HG03025 (cell line): ENCODE results near the gene CAMTA2.

Source experiments
- ATAC-seq: cut with Tn5 transposase; IDR thresholded peaks from one replicate; pipeline ENCODE4 v1.9.1; 2021; ENCODE audit warnings: mild to moderate bottlenecking, moderate library complexity; ENCODE audit not compliant: unreplicated experiment, low FRiP score

The CAMTA2 gene

DNA sequence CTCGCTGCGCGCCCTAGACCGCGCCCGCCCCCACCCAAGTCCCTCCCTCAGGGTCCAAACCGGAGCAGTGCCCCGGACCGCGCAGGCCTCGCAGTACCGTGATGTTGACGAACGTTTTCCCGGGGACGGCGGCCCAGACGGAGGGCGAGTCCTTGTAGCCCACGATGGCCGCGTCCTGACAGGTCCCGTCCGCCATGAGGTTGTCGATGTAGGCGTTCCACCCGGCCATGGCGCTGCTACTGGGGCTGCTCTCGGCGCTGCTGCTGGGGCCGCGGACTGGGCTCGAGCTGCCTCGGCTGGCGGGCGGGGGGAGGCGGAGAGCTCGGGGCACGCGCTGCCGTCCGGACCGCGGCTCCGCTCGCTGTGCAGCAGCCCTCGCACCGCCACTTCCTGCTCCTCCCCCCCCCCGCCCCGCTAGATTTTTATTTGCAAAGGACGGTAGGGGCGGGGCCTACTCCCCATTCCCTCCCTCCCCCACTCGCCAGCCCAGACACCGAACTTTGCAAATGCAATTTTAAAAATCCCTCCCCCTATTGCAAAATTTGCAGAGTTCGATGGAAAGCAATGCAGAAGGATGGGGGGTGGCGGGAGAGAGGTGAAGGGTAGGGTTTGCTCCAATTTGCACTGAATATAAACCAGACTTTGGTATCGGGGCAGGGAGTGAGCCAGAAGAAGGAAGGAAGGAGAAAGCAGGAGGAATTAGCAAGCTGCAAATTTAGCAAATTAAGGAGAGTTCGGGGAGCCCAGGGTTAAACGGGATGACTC lies 39.1 kb downstream of the CAMTA2 start, which contains the start of gene PFN1:
PFN1 (minus strand) TSS at position 365 of the 765 bp plus-strand sequence; CDS start at position 229, 136 bp downstream.
- peak; percentile 22 for ATAC-seq

DNA sequence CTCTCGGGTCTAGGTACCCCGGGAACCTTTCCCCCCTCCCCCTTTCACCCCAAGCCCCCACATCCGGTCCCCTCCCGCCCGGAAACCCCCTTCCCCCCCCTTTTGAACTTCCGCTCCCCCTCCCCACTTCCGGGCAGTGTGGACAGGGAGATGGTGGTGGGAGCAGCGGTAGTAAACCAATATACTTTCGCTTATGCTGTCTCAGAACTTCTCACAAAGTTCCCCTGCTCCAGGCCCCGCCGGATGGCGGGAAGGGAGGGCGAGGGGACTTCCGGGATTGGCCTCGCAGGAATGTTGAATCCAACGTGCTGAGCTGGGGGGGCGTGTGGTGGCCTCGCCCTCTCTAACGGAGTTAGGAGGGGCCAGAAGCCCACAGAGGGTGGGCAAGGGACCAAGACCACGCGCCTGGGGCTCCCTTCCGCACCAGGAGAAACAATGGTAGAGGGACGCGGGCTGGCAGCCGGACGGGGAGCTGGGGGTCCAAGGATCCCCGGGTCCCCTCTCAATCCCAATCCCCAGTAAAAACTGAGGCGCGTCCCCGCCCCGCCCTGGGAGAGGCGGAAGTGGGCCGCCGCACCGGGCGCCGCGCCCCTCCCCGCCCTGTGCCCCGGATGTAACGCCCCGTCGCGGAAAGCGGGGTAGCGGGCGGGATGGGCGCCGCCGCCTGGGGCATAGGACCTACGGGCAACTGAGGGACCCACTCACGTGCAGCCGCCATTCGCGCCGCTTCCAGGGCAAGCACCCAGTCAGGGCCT lies 39.9 kb downstream of the CAMTA2 start:
- ATAC-seq: peak; percentile 19

DNA sequence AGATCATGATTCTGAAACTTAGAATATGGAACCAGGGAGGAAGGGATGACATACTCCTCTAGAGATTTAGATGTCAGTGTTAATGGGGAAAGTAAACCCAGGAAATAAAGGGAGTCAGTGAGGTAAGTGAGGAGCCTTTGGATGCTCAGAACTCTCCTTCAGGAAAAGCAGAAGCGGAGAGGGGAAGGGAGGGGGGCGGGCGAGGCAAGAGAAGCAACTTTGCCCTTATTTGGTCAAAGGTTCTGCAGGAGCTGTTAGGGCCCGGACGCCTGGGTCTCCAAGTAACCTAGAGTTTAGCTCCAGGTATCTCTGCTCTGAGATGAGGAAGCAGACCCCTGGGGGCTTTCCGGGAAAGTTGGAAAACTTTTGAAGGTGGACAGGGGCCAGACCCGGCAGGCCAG lies 40.5 kb downstream of the CAMTA2 start:
- no peak for ATAC-seq

DNA sequence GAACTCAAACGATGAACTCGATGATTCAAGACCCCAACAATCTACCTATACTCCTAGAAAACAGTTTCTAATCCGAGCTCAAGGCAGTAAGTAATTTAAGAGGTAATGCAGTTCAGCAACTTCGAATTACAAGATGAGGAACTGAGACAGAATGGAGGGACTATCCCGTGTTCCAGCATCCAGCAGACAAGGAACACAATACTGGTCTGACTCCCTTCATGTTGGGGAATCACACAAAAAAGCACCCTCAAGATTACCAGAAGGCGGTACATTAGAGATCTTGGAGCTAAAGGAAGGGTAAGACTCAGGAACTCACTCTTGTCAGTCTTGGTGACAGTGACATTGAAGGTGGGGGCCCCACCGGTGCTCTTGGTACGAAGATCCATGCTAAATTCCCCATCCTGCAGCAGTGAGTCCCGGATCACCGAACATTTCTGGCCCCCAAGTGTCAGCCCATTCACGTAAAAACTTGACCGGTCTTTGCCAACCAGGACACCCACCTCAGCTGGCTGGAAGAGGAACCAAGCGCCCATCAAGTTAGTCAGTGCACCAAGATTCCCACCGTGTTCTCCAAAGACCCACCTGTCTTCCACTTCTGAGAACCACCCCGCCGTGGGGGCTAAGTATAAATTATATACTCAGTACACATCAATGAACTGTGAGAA lies 41.0 kb downstream of the CAMTA2 start:
- no peak for ATAC-seq

DNA sequence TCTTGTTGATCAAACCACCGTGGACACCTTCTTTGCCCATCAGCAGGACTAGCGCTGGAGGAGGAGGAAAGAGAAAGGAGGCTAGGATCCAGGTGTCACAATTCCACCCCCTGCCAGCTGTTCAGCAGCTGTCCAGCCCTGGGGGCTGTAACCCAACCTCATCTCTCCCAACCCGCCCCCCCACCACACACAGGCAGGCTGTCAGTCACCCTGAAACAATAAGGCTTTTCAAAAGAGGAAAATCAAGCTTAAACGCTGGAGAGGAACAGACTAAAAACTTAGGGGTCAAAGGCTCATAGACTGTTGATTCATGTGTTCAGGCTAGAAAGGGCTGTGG lies 41.6 kb downstream of the CAMTA2 start:
- no peak for ATAC-seq

DNA sequence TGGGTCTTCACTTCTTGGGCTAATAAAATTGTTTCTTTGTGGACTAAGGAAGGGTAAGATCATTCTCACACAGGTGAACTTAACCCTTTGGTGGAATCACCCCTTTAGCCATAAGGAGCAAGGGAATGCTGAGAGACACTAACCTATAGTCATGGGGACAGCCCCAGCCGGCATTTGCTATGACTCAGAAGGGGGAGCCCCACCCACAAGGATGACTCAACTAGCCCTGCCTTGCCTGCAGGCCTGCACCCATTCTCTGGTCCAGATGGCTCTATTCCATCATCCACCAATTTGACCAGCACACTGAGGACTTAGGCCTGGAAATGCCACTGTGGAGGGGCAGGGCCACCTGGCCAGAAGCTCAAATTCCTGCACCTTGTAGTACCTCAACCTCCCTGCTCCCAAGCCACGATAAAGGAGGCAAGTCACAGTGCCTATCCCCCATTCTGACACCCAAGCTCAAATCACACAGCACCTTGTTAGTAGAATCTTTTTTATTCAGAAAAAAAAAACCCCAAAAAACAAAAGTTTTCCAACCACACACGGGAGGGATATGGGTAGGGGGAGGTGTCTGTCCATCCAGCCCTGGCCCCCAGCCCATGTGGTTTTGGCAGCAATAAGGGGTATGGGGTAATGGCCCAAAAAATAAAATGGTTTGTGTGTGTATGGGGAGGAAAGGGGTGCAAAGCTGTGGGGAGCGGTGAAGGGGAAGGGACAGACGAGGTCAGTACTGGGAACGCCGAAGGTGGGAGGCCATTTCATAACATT lies 42.1 kb downstream of the CAMTA2 start:
- no peak for ATAC-seq

DNA sequence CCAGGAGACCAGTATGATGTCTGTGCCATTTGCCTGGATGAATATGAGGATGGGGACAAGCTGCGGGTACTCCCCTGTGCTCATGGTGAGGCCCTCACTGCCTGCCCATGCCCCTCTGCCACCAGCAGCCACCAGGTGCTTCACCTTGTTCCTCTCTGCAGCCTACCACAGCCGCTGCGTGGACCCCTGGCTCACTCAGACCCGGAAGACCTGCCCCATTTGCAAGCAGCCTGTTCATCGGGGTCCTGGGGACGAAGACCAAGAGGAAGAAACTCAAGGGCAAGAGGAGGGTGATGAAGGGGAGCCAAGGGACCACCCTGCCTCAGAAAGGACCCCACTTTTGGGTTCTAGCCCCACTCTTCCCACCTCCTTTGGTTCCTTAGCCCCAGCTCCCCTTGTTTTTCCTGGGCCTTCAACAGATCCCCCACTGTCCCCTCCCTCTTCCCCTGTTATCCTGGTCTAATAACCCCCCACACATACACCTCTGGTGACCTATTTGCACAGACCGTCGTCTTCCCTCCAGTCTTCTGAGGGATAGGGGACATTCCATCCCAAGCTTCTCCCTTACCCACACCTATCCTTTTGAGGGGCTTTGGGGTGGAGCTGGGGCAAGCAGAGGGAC lies 42.8 kb downstream of the CAMTA2 start:
- ATAC-seq: no peak

DNA sequence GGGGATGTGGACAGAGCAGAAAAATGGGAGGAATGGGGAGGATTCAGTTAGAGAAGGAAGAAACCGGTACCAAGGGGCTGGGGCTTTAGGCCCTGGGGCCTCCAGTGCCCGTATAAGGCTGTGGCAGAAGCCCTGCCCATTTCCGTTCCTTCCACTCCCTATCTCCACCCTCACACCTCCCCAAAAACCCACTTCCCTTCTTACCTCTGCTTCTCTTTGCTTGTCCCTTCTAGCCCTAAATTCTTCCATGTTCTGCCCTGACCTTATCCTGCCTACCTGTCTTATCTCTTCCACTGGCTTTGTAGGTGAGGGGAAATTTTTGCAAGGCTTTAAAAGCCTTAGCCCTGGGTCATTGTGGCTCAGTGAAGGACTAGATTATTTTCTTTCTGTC lies 43.3 kb downstream of the CAMTA2 start:
- no peak for ATAC-seq

DNA sequence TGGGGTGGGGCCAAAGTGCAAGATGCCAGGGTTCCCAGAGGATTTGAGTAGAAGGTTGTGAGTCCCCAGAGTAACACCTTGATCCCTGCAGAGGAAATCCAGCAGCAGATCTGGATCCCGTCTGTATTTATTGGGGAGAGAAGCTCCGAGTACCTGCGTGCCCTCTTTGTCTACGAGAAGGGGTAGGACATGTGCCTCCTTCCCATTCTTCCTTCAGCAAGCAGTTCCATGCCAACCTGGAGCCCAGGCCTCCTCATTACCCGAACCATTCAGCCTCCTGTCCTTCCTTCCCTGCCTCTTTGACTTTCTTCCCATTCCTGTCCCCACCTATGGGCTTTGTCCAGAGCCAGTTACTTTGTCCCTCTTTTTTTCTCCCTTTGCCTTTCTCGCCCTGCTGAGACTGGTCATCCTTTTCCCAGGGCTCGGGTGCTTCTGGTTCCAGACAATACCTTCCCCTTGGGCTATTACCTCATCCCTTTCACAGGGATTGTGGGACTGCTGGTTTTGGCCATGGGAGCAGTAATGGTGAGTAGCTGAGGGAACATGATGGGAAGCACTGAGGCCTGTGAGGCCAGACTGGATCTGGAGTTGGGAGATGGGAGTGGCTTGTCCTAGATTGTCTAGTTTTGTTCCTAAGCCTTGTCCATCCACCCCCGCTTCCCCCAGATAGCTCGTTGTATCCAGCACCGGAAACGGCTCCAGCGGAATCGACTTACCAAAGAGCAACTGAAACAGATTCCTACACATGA lies 44.5 kb downstream of the CAMTA2 start:
- no peak for ATAC-seq

DNA sequence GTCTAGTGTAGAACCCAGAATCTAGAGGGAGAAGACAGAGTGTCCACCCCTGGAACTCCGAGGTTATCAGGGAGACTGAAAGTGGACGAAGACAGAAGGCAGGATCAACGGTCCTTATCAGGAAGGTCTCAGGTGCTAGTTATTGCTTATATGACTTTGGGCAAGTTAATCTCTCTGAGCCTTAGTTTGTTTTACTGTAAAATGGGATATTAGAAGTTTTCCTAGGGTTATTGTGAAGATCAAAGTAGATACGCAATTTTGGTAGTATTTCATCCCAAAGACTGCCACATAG lies 46.2 kb downstream of the CAMTA2 start:
- ATAC-seq: no peak

DNA sequence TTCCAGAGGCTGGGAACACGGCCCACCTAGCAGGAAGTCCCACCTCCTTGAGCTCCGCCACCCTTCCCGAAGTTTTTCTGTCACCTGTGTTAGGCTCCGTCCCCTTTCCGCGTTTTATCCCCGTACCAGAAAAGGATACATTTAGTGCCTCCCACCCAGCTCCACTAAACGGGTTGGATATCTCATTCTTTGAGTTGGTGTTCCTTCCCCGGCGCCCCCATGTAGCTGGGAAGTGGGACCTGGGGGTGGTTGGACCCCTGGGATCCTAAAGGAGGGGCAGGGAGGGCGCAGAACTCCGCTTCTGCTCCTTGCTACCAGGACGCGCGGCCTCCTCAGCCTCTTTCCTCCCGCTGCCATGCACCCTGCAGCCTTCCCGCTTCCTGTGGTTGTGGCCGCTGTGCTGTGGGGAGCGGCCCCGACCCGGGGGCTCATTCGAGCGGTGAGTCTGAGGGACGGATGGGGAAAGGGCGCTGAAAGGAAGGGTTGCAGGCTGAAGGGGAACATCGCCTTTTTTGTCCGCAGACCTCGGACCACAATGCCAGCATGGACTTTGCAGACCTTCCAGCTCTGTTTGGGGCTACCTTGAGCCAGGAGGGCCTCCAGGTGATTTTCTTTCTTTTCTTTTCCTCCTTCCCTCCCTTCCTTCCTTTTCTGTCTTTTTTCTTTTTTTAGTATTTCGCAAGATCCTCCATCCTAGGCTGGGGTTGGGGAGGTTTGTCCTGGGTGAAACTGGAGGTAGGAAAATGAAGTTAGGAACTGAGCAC lies 46.7 kb downstream of the CAMTA2 start:
- ATAC-seq: no peak

DNA sequence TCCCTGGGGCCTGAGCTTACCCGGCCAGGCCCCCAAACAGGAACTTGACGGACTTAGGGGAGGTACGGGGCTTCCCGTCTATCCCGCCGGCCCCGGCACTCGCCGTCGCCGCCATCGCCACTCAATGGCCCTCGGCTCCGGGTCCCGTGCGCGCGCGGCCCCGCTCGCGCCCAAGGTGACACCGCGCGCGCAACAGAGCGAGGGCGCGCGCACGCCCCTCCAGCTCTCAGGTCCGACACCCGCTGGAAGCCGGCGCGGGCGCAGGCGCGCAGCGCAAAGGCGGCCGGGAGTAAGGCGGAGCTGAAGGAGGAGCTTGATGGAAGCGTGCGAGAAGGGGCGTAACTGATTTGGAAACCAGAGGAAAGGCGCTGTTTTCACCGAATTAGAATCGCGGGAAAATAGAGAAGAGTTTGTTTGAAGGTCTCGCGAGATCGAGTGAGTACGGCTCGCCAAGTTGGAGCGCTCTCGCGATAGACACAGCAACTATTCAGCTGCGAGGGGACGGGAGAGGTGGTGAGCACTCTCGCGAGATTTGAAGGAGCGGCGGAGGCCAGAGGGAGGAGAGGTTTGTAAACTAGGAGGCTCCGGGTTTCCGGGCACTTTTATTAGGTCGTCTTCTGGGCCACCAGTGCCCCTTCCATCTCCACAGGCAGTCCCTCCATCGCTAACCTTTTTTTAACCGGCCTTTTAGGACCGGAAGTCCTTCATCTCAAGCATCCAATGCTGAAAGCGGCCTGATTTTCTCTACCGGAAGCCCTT lies 47.5 kb downstream of the CAMTA2 start, which contains the start of the genes RNF167 and SLC25A11:
RNF167 (plus strand) TSS at position 473 of the 759 bp plus-strand sequence. CDS start 642 bp downstream, outside the sequence.
SLC25A11 (minus strand) TSS at position 251 of the 759 bp plus-strand sequence; CDS start at position 115, 136 bp downstream.
- ATAC-seq: peak; percentile 71

DNA sequence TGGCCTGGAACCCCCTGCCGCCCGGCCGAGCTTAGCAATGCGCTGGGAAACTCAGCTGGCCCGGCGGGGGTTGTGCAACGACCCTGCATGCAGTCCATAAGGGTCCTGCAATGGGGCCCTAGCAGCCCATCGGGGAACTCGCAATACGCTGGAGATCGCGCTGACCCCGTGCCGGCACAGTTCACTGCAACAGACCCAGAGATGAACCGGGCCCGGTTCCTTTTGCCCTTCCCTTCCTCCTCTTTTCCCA lies 48.0 kb downstream of the CAMTA2 start:
- ATAC-seq: peak; percentile 7

DNA sequence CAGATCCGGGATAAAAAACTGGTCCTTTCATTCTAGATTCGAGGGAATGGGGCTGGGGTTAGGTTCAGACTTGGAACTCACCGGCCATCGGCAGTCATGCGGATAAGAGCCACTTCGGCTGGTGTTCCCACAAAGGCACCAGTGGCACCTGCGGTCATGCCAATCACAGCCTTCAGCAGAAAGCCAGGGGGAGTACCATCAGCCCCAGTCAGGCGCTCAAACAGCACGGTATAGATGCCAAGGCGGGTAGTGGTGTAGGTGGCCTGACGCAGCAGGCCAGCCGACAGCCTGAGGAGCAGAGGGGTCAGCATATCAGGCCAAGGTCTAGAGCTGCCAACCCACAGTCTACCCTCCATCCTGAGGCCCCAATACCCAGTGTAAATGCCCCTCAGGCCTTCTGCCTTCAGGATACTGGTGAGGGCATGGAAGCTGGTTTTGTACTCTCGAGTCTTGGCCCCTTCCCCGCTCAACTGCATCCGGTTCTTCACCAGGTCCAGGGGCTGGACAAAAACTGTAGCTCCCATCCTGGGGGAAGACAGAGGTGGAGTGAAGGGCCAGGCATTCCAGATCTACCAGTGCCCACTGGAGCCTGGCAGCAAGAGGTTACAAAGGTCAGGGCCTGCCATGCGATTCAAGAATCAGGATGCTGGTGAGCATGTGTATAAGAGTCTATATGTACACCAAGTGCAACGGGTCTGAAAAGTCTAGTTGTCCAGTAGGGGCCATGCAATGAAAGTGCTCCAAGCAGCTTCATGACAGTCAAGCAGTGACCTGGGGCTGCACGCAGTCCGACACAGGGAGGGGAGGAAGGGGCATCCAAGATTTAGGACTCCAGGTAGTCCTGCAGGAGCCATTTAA lies 48.6 kb downstream of the CAMTA2 start:
- no peak for ATAC-seq

DNA sequence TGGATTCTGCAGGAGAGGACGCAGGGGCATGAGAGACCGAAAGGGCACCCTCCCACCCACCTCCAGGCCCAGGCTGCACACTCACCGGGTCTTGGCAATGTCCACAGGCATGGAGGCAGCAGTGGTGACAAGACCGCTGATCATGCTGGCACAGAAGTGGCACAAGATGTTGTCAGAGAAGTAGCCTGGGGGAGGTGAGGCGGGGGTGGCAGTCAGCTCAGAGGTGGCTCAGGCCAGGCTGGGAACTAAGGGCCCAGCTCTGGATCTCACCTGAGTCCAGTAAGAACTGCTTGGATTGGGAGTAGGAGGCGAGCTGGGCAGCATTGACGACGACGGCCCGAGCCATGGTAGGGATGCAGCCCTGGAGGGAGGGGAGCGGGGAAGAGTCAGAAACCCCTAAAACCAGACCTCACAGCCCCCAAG lies 49.4 kb downstream of the CAMTA2 start:
- ATAC-seq: no peak

DNA sequence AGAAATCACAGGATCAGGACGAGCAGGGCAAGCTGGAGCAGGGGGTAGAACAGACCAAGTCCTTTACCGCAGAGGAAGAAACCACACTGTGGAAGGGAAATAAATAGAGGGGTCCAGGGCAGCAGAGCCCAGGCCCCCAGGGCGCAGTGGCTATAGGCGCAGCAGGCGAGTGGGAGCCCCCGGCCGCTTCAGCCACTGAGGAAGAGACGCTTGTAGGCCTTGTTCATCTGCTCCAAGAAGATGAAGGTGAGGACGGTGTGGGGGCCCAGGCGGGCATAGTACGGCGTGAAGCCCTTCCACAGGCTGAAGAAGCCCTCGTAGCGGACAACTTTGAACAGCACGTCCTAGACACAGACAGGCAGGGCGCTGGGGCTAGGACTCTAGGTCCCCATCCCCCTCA lies 49.9 kb downstream of the CAMTA2 start:
- ATAC-seq: no peak

DNA sequence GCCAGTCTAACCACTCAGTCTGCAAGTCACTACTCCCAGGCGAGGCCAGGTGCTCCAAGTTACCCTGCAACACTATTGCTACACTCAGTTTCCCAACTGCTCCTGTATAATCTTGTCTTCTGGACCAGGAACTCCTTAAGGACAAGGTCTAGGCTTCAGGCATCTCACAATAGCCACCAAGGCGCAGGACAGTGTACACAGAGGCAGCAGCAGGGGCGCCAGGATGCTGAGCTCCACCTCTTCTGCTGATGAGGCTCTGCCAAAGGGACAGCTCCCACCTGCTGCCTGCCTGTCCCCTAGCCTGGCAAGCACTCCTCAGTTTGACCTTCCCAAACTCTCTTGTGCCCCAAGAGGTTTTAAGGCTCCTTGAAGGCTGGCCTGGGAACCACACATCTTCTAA lies 51.0 kb downstream of the CAMTA2 start:
- no peak for ATAC-seq
